Keratinocyte (primary cell): ENCODE results near the gene FABP7.

ENCODE experiments used
- CTCF ChIP-seq, 3 experiments: IDR thresholded peaks in 1 of 3; conservative IDR thresholded peaks in 1 of 3; optimal IDR thresholded peaks in 1 of 3; 2 replicates in 2 of 3; 3 replicates in 1 of 3; pipeline versions ENCODE3 to v1.5.1; 2011; ENCODE audit warnings: low read length in 3 of 3, mild to moderate bottlenecking in 3 of 3, moderate library complexity in 2 of 3, control low read depth in 1 of 3, inconsistent platforms in 1 of 3; ENCODE audit not compliant: insufficient read depth in 2 of 3; ENCODE audit errors: extremely low read depth in 1 of 3
- EZH2 ChIP-seq: IDR thresholded peaks from one replicate; pipeline ENCODE4 v1.6.1; 2012; ENCODE audit warnings: inconsistent platforms, mild to moderate bottlenecking, low read length, moderate library complexity

- TF ChIP-seq EZH2 (no peak), CTCF (optimal IDR thresholded peaks at IDR 0.05 in 1 of 3, IDR thresholded peaks at IDR 0.05 in 1 of 3, conservative IDR thresholded peaks at IDR 0.05 in 1 of 3; ENCODE audit: extremely low read depth in 1 of 3, insufficient read depth in 2 of 3, low read length in 3 of 3) (no peak)
Measured at GRCh38 chr6:122801397-122801796, 21.9 kb downstream of the FABP7 start.
